Stimulated activated CD4-positive, alpha-beta T cell treated with anti-CD3 and anti-CD28 coated beads, Interleukin-15, amount 100 ng/mL, for 24 hours (primary cell): Measurements from ENCODE around the gene XPO6.
A peak's percentile ranks its signal among the peaks of the same experiment; 100 is the strongest.
"Not testable (repeated sequence)": the region's sequence is repeated elsewhere in the genome, so short reads cannot be mapped to it uniquely, and the experiment has no call there.

ENCODE experiments used
- DNase-seq: peaks from one replicate; pipeline ENCODE4 v3.0.0-alpha.2; 2020

XPO6 gene

DNA sequence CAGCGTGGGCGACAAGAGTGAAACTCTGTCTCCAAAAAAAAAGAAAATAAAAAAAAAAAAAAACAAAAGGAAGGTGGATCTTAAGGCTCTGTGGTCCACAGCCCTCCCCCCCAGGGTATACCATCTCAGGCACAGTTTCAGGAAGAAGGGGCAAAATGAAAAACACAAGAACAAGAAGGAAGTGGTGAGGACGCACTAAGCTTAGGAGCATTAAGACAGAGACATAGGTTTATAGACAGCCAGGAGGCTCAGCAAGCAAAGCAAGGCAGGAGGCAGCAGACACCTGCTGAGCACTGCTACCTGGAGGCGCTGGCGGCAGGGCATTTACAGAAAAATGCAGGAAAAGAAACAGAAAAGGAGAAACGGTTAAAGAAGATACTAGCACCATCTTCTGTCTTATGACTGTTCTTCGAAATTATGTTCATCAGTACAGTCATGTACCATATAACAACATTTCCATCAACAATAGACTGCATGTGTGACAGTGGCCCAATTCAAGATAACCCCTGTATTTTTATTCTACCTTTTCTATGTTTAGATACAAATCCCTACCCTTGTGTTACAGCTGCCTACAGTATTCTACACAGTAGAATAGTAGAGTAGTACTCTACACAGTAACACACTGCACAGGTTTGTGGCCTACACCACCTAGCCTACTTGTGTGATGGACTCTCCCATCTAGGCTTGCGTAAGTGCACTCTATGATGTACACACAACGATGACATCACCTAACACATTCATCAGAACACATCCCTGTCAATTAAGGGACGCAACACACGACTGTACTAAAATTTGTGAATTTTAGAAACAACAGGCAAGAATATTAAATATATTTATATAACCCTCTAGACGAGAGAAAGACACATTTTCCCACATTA is 62.5 kb downstream of the XPO6 start:
- DNase-seq, result peak; percentile 20

DNA sequence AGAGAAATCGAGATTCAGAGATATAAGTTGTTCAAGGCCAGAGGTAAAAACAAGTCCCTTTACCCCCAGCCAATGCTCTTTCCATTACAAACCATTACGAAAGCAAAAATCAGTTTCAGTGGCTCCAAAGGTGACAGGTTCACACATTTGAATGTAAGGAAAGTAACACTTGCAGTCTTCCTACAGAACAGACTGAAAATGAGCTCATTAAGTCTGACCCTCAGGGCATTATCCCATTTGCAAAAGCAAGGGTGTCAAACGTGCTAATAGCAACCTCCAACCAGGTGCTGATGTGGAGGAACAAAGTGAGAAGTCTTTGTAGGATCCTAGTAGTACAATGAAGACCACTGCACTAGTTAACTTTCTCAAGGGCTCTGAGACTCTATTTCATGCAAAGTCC is 65.2 kb downstream of the XPO6 start:
- no peak for DNase-seq

DNA sequence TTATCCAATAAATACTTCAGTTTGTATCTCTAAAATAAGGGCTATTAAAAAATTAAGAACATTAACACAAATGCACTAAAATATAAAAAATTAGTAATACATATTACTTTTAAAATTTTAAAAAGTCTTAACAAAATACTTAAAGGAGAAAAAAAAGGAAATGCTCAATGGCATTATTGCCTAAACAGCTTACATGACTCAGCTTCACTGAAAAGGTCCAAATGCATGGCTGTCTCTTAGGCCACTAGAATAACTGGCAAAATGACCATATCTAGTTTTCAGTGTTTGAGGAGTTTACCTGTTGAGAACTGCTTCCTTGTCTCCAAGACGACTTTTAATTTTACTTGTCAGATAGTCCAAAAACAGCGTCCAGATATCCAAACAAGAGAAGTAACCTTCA is 66.0 kb downstream of the XPO6 start:
- DNase-seq, result no peak

DNA sequence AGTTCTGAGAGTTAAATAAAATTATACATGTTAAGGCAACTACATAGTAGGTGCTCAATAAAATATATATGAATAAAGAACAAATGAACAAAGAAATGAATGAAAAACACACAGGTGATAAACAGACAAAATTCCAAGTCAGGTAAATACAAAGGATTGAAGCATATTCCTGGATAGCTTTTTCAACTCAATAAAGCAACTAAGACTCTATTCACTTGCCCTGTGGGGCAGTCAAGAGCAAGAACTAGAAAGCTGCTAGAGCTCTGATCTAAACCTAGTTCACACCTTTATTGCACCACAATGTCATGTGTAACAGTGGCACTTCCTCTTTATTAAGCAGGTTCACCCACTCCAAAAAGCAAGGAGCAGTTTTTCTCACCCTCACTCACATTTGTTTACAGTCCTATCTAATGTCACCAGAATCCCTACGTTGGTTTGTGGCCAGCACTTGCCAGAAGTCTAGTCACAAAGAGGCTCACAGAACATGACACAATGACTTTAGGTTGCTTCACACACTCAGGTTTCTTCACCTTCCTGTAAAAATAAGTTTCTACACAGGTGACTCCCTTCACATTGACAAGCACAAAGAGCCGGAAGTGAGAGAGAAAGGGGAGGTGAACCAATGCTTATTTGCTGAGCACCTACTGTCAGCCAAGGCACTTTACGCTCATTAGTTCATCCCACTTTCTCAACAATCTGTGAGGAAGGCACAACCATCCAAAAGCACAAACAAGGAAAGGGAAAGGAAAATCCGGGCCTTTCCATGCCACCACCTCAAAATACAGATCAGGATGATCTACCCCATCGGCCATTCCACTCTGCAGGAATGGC is 70.8 kb downstream of the XPO6 start:
- DNase-seq, result peak; percentile 43

DNA sequence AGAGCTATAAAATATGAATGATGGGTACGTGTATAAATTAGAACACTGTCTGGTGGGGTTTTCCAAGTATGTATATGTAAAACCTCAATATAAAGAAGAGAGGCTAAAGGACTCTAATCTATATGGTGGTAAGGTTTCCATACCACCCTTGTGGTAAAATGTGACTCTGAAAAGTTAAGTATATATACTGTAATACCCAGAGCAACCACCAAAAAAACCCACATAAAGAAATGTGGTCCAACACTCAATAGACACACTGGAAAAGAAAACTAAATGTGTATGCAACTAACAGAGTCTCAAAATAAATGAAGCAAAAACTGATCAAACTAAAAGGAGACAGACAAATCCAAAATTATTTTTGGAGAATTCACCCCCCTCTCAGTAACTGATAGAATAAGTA is 72.2 kb downstream of the XPO6 start:
- no peak for DNase-seq

DNA sequence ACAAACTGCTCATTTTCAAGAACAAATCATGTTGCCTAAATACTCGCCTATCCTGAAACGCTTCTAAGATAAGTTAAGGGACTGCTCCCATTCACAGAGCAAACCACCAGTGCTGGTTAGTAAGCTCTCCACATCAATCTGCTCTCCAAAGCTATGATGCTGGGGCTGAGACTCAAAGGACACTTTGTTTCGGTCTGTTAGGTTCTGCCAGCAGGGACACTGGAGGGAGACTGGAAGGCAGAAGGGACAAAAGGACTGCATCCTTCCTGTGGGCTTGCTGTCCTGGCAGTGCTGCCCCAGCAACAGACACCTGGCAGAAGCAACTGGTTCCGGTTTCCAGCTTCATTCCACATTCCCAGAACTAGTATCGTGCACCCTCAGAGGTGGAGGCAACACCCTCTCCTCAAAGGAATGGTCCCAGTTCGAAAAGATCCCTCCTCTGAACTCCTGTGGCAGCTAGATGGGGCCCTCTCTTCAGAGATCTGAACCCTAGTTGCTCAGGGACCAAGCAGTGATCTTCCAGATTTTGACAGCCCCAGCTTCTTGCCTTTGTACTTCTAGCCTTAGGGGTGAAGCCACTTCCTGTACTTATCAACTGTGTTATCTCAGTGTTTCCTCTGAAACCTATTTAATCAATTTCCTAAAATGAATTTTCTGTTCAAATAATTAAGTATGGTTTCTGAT is 74.9 kb downstream of the XPO6 start:
- DNase-seq, result peak; percentile 23

DNA sequence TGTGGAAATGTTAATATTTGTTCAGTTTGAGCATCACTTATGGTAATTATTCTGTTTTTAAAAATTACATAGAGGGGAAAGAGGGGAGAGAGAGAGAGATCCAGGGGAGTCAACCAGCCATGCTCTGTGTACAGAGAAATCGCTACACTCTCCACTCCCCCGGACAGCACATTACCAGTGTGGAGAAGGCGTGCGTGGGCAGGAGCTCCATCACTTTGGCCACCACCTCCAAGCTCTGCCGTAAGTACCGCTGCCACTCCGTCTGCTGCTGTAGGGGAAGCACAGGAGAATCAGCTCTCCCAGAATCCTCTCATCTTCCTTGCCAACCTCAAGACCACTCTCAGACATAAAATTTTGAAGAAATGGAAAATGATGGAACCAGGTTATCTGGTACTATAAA is 78.1 kb downstream of the XPO6 start:
- no peak for DNase-seq

DNA sequence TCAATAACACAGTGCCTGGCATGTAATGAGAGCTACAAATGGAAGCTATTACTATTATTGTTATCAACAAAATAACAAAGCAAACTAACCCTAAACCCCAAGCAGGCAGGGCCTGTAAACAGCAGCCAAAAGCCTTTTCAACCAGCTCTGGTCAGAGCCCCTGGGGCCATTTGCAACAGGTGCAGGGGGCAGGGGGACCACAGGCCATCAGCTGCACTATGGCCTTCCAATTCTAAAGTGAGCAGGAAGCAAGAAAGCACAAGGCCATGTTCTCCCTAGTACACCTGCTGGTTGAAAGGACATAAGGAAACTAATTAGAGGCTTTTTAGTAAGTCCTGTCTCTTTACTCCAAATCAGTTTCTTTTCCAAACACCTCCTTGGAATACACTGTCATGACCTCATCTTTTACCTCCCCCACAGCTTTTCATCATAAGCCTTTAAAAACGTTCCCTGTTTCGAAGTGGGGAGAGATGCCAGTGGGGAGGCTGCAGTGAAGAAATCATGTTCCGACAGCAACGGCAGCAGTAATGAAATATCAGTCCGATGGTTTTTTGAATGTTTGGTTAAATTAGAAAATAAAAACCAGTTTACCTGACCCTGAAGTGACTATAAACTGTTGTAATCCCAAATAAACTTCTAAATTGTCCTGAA is 79.9 kb downstream of the XPO6 start:
- no peak for DNase-seq

DNA sequence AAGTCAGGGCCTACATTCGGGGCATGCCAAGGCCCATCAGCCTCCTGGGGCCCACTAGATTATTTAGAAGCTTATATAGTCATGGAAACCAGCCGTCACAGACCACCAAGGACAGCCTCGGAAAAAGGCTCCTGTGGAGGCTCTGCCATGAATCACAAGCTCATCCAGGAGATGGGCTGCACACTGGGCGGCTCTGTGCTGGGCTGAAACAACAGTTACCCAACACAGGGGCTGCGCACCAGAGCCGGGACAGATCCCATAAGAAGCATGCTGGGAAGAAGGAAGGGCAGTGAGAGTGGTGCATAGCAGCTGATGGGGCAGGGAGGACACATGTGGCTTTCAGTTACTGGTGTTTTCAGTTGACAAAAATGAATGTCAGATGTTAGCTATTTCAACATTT is 80.6 kb downstream of the XPO6 start:
- DNase-seq, result no peak

DNA sequence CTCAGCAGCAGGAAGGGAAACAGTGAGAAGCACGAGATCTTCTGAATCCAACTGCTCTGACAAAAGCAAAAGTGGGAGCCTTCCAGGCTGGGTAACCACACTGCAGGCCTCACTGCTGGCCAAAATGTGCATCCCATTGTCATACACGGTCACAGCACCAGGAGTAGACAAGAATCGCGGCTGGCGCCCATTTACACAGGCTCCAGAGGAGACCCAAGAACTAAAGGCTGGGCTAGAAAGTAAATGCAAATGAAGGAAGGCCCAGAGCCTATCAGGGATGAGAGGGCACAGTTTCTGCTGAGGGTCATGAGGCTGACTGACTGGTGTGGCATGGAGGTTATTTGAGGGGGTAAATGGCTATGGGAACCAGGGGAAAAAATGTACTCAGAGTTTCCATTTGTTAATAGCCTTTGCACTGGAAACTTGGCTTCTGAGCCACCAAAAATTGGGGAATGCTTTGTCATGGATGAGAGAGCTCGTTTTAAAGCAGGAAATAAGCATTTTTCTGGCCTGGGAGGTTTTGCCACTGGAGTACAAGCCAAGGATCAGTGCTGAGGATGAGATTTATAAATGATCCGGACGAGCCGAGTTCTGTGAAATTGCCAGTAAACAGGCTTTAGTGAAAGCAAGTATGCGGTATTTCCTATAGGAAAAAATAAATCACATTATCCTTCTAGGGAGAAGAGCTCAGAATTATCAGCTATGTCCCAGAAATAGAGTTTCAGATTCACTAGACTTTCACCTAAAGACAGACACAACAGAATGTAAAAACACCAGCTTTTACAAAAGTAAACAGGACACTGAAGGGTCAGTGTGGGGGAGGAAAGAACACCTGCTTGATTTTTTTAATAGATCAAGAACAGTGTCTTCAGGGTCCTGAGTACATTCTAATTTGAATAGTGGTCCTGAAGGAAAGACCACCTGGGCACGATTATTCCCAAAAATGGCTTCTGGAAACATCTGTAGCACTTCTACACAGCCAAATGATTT is 81.4 kb downstream of the XPO6 start:
- DNase-seq, result no peak

DNA sequence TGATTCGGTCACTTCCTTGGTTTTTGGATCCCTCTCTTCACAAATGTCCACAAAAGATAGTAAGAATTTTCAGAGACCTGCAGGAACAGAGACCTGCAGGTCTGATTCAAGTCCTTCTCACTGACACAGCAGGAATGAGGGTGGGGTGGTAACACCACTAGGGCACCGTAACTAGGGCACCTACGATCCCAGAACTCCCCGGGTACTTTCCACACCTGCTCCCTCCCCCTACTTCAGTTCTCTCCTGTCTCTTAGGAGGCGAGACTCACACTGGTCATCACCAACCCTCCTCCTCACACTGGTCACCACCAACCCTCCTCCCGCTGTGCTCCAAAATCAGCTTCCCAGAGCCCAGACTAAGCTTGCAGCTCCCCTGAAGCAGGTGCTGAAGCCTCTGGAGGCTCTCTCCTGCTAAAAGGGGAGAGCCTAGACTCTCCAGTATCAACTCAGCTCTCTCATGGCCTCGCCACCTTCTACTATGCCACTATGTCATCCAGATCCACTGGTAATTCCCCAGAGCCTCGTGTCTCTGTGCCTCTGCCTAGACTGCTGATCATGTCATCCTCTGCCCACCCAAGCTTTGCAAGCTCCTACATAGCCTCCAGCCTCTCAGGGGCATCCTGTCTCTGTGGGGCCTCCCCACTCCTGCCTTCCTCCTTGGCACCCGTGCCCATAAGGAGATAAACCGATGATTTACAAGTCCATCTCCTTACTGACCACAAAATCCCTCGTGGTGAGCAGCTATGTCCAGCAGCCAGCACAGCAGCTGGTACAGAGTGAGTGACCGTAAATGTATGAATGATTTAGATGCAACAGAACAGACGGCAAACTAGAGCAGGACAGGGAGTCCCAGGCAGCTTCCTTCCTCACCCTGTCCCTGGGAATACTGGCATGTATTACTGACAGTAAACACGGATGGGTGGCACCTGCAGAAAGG is 84.8 kb downstream of the XPO6 start:
- DNase-seq, result no peak

DNA sequence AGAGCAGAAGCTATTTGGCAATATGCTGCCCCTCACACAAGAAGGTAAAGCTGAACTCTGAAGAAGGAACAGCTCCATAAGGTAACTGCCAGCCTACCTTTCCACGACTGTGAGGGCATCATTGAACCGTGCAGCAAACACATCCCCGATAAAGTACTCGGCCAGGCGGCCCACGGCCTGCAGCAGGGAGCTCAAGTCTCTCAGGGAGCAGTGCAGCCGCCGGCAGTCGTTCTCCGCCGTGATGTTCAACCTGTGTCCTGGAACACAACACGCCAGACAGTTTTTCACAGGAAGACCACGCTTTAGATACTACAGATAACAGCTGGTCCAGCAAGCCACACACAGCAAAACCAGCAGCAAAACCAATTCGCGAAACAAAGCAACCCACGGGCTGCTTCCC is 86.2 kb downstream of the XPO6 start:
- no peak for DNase-seq

DNA sequence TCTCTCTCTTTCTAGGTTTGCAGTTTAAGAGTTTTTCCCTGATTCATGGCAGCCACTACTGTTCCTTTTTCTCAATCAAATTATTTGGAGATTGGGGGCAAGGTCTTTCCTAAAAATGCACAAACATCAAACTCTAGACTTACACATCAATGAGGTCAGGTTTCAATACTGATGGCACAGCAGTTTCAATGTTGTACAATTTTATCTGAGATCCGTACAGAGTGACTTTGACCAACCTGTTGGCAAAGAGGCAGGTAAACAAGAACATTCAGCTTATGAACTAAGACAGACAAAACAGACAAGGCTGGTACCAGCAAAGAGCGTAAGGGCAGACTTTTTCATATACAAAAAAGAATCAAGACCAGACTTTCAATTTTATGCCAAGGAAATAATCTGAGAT is 90.2 kb downstream of the XPO6 start:
- no peak for DNase-seq

DNA sequence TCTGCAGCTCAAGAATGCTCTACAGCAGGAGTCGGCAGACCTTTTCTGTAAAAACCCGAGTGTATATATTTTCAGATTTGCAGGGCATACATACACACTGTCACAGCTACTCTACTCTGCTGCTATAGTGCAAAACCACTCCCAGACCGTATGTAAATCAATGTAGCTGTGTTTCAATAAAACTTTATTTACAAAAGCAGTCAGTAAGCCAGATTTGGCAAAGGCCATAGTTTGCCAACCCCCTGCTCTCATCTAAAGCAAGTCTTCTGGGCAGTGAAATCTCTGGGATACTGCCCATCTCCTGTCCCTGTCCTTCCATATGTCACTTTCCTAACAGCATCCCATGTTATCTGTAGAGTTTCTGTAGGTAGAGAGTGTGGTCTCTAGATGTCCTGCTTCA is 91.0 kb downstream of the XPO6 start:
- DNase-seq, result no peak

DNA sequence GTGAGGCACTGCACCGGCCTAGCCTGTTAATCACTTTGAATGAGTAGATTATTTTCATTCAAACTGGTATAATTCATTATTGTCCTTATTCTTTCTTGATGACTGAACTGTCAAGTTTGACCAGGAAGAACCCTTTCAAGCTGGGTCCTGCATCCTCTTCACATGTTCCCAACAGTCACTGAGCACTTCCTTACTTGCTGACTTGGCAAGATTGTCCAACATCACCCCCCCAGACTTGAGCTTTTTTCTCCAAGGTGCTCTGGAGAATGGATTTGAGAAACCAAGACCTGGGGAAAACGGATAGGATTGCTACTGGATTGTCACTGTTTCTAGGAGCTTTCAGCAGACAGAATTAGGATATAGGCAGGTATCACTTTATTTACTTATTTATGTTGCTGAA is 93.1 kb downstream of the XPO6 start:
- no peak for DNase-seq

DNA sequence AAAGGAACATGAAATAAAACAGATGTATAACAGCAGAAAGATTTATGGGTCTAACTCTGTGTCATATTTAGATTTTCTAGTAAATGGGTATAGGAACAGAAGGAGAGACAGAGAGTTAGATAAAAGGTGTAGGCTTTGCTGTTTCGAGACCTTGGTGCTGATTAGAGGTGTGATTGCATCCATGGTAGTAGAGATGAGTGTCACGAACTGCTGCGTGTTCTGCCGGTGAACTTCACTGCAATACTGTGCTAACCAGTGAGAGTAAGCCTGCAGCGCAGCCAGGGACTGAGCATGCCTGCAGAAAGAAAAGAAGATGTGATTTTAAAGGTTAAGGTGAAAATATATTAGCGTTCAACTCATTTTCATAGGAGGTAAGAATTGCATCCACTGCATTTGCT is 94.6 kb downstream of the XPO6 start:
- no peak for DNase-seq

DNA sequence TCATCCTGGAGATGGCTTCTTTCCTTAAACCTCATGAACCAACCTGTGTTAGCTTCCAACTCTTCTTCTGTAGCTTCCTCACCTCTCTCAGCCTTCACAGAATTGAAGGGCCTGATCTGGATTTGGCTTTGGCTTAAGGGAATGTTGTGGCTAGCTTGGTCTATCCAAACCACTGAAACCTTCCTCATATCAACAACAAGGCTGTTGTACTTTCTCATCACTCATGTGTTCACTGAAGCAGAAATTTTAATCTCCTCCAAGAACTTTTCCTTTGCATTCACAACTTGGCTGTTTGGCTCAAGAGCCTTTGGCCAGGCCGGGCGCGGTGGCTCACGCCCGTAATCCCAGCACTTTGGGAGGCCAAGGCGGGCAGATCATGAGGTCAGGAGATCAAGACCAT is 95.9 kb downstream of the XPO6 start:
- DNase-seq, result not testable (repeated sequence)

DNA sequence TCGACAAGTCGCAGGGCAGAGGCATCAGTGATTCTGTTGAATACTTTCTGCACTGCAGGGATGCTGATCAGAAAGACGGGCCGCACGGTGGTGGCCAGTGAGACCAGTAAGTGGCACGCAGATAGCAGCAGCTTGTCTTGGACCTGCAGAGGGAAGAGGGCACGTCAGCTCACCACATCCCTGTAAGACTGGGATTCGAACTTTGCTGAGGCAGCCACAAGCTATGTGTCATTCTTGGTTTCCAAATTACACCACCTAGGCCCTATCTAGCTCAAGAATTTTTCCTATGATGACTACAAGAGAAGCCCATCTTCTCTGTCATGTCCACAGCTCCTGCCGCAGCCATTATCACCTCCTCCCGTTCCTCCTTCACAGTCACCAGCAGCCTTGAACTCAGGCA is 98.9 kb downstream of the XPO6 start:
- DNase-seq, result peak; percentile 34

DNA sequence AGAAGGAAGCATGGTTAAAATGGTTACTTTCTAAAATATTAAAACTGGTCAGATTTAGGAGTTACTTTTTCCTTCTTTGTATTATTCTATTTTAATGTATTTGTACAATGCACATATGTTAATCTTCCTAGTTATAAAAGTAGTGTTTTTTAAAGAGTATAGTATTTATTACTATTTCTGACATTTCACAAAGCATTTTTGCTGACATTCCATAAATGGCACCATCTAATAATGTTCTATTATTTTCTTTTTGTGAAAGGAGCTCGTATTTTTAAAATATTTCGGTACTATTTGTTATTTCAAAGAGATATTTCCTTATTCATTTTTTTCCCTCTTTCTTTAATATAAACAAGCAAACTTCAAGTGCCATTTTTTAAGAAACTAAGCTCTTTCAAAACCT is 100.8 kb downstream of the XPO6 start:
- DNase-seq, result no peak

DNA sequence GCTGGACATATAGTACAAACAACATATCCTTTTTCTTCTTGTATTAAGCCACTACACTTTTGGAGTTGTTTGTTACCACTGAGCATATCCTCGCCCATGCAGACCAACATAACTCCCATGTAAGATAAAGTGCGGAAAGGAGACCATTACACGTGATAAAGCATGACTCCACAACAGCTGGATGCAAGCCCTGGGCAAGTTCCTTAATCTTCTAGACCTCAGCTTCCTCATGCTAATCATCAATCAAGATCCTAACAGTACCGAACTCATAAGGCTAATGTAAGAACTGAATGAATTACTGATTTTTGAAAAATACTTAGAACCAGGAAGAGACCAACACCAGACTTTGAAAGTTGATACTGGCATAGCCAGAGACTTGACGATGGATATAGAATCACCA is 101.3 kb downstream of the XPO6 start:
- DNase-seq, result no peak

DNA sequence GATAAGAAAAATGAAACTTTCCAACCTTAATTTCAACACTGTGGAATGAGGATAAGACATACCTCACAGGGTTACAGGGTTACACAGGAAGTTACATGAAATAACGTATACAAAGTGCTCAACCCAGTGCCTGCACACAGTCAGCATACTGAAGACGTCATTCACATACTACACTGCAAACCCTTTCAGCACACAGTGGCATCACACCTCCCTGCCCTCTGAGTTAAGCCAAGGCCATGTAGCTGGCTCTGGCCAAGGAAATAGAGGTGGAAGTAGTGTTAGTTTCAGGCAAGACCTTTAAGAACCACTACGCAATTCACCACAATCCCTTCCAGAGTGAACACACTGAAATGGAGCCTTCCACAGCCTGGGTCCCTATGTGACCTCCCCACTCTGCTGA is 101.7 kb downstream of the XPO6 start:
- no peak for DNase-seq
